Activated T-helper 1 cell treated with anti-CD3 and anti-CD28 coated beads, Interleukin-2, amount 50 U/mL, for 16 hours (primary cell): ENCODE measurements around the gene RANGAP1.
A peak's percentile ranks its signal among the peaks of the same experiment; 100 is the strongest.

Experiments used
- DNase-seq, 2 donors: peaks; one replicate each; pipeline ENCODE4 v3.0.0-alpha.2; 2020; ENCODE audit warnings: low read depth in 1 of 2, low spot score in 1 of 2

The RANGAP1 gene

GRCh38 chr22:41237036-41237706 is 48.8 kb downstream of the RANGAP1 start:
- DNase-seq = no peak

- DNase-seq = no peak
Measured at GRCh38 chr22:41234815-41235695, 50.9 kb downstream of the RANGAP1 start.

GRCh38 chr22:41231369-41231768 is 54.6 kb downstream of the RANGAP1 start:
- DNase-seq = no peak

- DNase-seq = no peak
Measured at GRCh38 chr22:41230401-41230785, 55.6 kb downstream of the RANGAP1 start.

- DNase-seq = no peak
Measured at GRCh38 chr22:41229730-41230400, 56.1 kb downstream of the RANGAP1 start.

GRCh38 chr22:41229215-41229614 is 56.8 kb downstream of the RANGAP1 start:
- no peak for DNase-seq

GRCh38 chr22:41226723-41227655 is 59.0 kb downstream of the RANGAP1 start:
- DNase-seq = no peak

- DNase-seq = no peak
Measured at GRCh38 chr22:41223535-41223934, 62.5 kb downstream of the RANGAP1 start.

GRCh38 chr22:41222846-41223507 is 63.0 kb downstream of the RANGAP1 start:
- DNase-seq = no peak

GRCh38 chr22:41217553-41218157 is 68.3 kb downstream of the RANGAP1 start:
- no peak for DNase-seq

- DNase-seq = no peak
Measured at GRCh38 chr22:41216984-41217383, 69.0 kb downstream of the RANGAP1 start.

- no peak for DNase-seq
Measured at GRCh38 chr22:41215926-41216325, 70.1 kb downstream of the RANGAP1 start.

GRCh38 chr22:41215409-41215808 is 70.6 kb downstream of the RANGAP1 start:
- no peak for DNase-seq

GRCh38 chr22:41206719-41207118 is 79.3 kb downstream of the RANGAP1 start:
- no peak for DNase-seq

- peak; percentile 92 to 97 for DNase-seq
Measured at GRCh38 chr22:41204992-41205900, 80.7 kb downstream of the RANGAP1 start, which contains the start of gene L3MBTL2. Gene L3MBTL2 (plus strand): TSS chr22:41205312. CDS start chr22:41205363, 51 bp downstream.

- no peak for DNase-seq
Measured at GRCh38 chr22:41204066-41204465, 81.9 kb downstream of the RANGAP1 start.

- no peak for DNase-seq
Measured at GRCh38 chr22:41203118-41203517, 82.9 kb downstream of the RANGAP1 start.

GRCh38 chr22:41201141-41201540 is 84.8 kb downstream of the RANGAP1 start:
- no peak for DNase-seq
